GM12873 (cell line): ENCODE data around the gene MRPL53.
A peak's percentile ranks its signal among the peaks of the same experiment; 100 is the strongest.

Experiments
- TF ChIP-seq, protein P1 (sequence below): IDR thresholded peaks from 2 replicates; pipeline ENCODE4 v1.5.1; 2012; ENCODE audit warnings: low read depth, mild to moderate bottlenecking, moderate library complexity, low read length, control low read depth; ENCODE audit not compliant: insufficient read depth; ENCODE audit errors: missing control alignments

MRPL53 gene

DNA sequence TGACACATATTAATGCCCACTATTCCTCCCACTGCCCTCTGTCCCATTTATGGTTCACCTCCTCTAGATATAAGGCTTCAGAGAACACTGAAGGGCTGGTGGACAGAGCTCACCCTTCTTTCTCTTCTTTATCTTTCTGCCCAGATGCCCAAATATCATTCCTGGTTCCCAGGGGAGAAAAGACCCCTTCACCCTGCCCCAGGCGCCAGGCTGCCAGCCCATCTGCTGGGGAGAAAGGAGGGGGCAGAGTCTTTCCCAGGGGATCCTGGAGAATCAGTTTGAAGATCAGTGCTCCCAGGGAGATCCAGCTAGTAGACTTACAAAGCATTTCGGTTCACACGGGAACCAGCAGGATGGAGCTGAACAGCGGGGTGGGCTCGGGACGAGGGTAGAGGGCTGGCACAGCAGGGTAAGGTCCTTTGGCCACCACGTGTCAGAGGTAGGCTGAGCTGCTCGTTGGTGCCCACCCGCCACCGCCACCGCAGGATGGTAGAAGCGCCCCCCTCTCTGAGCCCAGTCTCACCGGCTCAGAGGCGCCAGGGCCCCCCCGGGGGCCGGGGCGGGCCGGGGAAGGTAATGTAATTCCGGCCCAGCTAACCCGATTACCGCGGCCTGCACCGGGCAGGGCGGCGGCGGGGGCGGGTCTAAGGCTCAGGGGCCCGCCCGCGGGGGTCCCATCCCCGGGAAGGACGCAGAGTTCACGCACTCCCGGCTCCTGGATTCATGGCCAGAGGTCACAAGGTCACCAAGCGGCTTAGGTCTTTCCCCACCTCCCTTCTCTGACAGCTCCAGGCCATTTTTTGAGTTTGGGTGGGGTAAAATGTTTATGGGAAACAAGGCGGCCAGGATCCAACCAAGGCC, 40.5 kb upstream of the MRPL53 start:
- TF ChIP-seq, protein P1, sequence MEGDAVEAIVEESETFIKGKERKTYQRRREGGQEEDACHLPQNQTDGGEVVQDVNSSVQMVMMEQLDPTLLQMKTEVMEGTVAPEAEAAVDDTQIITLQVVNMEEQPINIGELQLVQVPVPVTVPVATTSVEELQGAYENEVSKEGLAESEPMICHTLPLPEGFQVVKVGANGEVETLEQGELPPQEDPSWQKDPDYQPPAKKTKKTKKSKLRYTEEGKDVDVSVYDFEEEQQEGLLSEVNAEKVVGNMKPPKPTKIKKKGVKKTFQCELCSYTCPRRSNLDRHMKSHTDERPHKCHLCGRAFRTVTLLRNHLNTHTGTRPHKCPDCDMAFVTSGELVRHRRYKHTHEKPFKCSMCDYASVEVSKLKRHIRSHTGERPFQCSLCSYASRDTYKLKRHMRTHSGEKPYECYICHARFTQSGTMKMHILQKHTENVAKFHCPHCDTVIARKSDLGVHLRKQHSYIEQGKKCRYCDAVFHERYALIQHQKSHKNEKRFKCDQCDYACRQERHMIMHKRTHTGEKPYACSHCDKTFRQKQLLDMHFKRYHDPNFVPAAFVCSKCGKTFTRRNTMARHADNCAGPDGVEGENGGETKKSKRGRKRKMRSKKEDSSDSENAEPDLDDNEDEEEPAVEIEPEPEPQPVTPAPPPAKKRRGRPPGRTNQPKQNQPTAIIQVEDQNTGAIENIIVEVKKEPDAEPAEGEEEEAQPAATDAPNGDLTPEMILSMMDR, result no peak

DNA sequence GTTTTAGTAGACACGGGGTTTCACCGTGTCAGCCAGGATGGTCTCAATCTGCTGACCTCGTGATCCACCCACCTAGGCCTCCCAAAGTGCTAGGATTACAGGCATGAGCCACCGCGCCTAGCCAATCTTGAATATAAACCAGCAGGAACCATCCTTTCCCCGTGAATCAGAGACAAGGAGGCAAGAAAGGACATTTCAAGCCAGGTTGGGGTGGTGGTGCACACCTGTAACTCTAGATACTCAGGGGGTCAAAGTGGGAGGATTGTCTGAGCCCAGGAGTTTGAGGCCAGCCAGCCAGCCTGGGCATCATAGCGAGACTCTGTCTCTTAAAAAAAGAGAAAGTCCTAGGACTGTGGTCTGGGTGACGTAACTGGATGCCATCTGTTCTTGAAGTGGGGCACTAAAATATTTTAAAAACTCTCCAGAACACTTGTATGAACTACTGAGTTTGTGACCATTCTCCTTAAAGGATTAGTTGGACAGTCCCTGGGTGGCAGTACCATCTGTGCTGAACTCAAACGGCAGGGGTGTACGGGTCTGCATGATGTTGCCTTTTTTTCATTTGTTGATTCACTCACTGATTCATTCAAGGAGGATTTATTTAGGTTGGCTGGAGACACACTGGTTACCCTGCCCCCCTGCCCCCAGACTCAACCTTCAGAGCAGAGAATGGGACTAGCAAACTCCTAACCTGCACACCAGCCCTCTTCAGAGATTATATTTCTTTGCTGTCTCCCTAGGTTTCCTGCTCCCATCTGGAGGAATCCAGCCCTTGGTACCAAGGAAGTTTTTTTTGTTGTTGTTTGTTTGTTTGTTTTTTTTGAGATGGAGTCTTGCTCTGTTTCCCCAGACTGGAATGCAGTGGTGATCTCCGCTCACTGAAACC, 38.9 kb upstream of the MRPL53 start:
- TF ChIP-seq, protein P1, result no peak

DNA sequence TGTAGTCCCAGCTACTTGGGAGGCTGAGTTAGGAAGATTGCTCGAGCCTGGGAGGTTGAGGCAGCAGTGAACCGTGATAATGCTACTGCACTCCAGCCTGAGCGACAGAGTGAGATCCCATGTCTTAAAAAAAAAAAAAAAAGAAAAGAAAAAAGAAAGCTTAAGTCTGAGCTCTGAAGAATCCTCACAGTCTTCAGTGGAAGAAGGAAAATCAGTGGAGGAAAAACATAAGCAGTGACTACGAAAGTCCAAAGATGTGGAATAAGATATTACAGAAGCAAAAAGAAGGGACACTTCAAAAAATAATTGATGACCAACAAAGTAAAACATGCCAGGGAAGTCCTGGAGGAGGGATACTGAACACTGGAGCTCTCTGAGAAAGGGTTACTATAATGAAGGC, 37.8 kb upstream of the MRPL53 start:
- TF ChIP-seq, protein P1, result no peak

DNA sequence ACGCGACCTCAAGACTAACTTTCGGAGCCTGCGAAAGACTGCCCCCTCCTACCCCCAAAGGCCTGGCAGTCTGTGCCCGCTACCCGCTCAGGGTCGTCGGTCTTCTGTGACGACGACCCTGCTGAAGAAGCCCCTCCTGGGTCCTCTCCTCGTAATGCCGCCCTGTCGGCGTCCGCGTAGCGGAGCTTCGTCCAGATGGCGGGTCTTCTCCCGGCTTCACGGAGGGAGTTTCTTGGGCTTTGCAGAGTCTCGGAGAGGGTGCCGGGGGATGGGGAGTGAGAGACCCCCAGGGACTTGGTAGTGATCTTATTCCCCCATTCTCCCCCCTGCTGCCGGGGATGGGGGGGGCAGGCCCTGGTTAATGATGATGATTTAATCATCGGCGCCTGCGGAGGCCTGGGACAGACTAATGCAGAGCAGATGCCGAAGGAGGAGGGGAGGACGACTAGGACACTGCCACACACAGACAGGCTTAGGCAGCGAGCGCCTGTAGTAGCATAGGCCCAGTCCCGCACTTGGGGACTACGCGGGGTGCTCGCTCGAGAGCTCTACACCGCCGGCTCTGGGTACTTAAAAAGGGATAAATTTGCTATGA, 35.5 kb upstream of the MRPL53 start:
- TF ChIP-seq, protein P1, result no peak

DNA sequence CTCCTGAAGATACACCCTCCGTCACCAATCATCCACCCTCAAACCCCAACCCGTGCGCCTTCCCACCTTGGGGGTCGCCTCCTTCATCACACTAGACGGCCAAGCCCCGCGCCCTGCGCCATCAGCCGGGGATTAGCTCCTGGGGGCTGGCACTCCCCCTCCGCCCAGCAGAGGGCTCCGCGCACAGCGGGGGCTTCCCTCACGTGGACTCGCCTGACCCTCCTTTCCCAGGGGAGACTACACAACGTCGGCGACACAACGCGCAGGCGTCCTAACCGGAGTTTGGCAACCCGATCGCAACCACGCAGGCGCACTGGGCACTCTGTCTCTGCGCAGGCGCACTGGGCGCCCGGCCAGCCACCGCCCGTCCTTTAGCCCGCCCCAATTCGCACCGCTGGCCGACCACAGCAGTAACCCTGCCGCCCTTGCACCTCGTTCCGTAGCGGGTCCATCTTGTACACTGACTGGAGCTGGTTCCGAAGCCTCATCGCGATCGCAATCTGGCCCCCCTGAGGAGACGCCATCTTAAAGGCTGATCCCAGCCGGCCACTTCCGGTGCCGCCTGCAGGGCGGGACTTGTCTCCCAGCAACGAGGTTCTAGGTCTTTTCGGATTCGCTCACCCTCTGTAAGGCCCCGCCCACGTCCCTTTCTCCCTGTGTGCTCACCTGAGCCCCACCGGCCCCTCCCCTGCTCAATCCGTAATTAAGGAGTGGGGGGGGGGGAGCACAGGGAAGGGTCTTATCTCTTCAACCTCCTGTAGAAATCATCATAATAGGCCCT, 34.9 kb upstream of the MRPL53 start, which contains the start of gene PCGF1:
PCGF1 (minus strand) TSS at position 551 of the 781 bp plus-strand sequence; CDS start at position 524, 27 bp downstream.
- TF ChIP-seq, protein P1, result peak; percentile 66

DNA sequence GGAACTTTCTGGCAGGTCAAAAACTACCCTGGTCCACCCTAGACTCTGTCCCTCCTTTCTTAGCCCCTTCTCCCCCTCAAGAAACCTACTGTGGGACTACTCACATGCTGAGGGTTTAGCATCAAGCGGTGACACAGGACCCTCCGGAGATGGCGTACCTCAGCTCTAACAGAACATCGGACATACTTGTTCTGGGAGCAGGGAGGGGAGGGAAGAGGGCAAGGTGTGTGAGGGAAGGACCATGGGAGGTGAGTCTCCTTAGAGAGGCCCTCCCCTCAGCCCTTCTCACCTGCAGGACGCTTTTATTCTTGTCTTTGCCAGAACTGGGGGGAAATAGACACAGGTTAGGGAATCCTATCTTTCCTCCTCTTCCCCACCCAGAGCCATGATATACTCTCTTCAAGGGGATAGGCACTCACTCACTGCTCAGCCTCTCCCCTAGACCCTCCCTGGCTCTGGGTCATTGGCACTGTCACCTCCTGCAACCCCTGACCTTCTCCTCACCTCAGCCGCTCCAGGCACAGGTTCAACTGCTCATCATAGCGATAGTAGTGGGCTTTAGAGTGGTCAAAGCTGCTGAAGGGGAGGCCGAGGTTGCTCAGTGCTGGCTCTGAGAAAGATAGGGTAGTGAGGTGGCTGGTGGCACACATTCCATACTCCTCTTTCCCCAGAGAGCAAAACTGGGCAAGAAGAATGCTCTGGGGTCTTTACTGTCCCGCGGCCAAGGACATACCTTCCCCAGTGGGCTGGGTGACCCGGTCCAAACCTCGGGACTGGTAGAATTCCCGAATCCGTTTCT, 33.2 kb upstream of the MRPL53 start:
- TF ChIP-seq, protein P1, result no peak
